ENCODE measurements around the gene LITAFD.
A peak's percentile ranks its signal among the peaks of the same experiment; 100 is the strongest.

The LITAFD gene

DNA sequence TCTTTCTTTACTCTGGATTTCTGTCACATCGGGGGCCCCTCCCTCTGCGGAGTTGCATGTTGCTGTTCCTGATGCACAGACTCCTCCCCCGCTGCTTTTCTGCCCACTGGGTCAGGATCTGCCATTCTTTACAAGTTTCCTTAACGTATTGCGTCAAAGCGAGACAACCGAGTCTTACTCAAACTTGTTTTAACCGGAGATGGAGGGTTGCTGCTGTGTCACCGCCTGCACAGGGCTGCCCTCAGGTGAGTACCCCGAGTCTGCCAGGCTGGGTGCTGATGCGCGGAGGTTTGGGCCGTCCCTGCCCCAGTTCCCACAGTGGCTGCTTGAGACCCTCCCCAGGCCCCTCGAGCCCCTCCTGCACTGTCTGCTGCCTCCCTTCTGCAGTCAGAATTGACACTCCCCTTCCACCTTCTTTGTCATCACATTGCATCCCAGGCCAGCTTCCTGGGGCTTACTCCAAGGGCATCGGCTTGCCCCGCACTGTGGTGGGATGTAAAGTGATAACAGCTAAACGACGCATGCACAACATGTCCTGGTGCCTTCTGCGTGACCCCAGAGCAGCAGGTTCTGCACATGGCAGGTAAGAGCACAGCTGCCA is 32.6 kb upstream of the LITAFD start:
- H3K4me3 ChIP-seq = no peak overlapping the region
- no peaks in the 10 kb centered on the region for H3K27me3 ChIP-seq
- H3K9me3 ChIP-seq = no peaks in the 10 kb centered on the region
- H3K36me3 ChIP-seq = peaks cover 18 to 67% (median 44%) of the 10 kb centered on the region in 3 donors
- peak in 1 of 2 donors; percentile 63 for DNase-seq
- peaks cover 0 to 8% (median 7%) of the 10 kb centered on the region in 4 donors for H3K4me1 ChIP-seq
- intact Hi-C loops (cut with DNase I; ENCODE audit: low total_unique reads) = no loop called here
- H3K27ac ChIP-seq = no peak overlapping the region
- TF ChIP-seq, protein P1, sequence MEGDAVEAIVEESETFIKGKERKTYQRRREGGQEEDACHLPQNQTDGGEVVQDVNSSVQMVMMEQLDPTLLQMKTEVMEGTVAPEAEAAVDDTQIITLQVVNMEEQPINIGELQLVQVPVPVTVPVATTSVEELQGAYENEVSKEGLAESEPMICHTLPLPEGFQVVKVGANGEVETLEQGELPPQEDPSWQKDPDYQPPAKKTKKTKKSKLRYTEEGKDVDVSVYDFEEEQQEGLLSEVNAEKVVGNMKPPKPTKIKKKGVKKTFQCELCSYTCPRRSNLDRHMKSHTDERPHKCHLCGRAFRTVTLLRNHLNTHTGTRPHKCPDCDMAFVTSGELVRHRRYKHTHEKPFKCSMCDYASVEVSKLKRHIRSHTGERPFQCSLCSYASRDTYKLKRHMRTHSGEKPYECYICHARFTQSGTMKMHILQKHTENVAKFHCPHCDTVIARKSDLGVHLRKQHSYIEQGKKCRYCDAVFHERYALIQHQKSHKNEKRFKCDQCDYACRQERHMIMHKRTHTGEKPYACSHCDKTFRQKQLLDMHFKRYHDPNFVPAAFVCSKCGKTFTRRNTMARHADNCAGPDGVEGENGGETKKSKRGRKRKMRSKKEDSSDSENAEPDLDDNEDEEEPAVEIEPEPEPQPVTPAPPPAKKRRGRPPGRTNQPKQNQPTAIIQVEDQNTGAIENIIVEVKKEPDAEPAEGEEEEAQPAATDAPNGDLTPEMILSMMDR (IDR thresholded peaks at IDR 0.05) = no peak

DNA sequence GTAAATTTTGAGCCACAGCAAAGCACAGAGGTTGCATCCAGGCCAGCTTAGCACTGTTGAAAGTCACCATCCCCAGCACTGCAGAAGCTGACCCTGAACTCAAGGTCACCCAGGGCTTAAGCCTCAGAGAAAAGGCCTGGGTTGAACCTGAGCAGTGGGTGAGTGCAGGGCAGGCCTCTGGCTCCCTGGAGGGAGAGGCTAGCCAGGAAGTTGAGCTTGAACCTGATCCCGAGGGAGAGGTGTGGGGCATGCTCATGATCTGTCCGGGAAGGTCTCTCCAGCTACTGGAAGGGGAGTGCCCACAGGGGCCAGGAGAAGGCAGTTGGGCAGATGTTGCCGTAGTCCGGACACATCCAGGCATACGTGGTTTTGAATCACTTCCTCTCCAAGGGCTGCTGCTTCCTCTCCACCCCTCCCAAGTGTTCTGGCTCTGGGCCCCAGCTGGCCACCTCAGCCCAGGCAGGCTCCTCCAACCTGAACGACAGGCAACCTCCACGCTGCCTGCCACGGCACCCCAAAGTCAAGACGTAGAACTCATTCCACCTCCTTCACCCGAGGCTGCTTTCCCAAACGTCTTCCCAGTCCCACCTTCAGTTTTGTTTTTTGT is 31.8 kb upstream of the LITAFD start:
- peak in 1 of 2 donors; percentile 73 for DNase-seq
- Histone ChIP-seq H3K4me3 (no peak overlapping the region), H3K27ac (peak overlapping the region in 1 of 2 donors; percentile 7), H3K4me1 (peaks cover 0 to 8% (median 7%) of the 10 kb centered on the region in 4 donors), H3K9me3 (no peaks in the 10 kb centered on the region), H3K27me3 (no peaks in the 10 kb centered on the region), H3K36me3 (peaks cover 27 to 76% (median 53%) of the 10 kb centered on the region in 3 donors)
- TF ChIP-seq, protein P1 (IDR thresholded peaks at IDR 0.05) = no peak
- intact Hi-C loops (cut with DNase I; ENCODE audit: low total_unique reads) = no loop called here

DNA sequence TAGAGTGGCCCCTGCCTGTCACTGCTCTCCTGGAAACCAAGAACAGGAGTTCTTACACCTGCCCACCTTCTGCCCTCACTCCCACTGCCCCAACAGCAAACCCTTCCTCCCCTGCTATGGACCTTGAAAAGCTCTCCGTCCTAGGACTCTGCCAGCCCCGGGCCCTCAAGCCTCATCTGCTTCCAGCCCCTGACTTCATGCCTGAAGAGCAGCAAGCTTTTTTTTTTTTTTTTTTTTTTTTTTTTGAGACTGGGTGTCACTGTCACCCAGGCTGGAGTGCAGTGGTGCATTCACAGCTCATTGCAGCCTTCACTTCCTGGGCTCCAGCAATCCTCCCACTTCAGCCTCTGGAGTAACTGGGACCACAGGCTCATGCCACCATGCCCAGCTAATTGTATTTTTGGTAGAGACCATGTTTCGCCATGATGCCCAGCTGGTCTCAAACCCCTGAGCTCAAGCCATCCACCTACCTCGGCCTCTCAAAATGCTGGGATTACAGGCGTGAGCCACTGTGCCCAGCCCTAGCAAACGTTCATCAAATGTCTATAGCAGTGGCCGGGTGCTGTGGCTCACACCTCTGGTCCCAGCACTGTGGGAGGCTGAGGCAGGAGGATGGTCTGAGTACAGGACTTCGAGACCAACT is 30.3 kb upstream of the LITAFD start:
- peaks cover 0 to 8% (median 7%) of the 10 kb centered on the region in 4 donors for H3K4me1 ChIP-seq
- TF ChIP-seq, protein P1 (IDR thresholded peaks at IDR 0.05) = no peak
- DNase-seq = peak in 1 of 2 donors; percentile 47
- no peaks in the 10 kb centered on the region for H3K9me3 ChIP-seq
- no peaks in the 10 kb centered on the region for H3K27me3 ChIP-seq
- no peak overlapping the region for H3K4me3 ChIP-seq
- peaks cover 33 to 91% (median 68%) of the 10 kb centered on the region in 3 donors for H3K36me3 ChIP-seq
- no peak overlapping the region for H3K27ac ChIP-seq
- intact Hi-C loops (cut with DNase I; ENCODE audit: low total_unique reads) = no loop called here

DNA sequence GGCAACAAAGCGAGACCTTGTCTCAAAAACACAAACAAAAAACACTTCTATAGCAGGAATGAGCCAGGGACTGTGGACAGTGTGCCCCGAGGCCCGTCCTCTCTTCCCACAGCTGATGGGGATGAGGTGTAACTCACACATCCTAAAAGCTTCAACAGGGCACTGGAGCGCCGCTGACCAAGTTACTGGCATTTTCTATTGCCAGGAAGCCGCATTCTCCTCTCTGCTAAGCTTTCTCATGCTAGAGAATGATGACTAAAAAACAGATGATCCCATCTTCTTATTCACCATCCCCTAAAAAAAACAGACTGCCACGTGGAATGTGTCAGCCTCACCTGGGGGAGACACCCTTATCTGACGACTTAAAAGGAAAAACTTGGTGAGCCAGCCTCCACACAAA is 29.6 kb upstream of the LITAFD start:
- H3K4me3 ChIP-seq = no peak overlapping the region
- peaks cover 0 to 8% (median 7%) of the 10 kb centered on the region in 4 donors for H3K4me1 ChIP-seq
- no peaks in the 10 kb centered on the region for H3K9me3 ChIP-seq
- TF ChIP-seq, protein P1 (IDR thresholded peaks at IDR 0.05) = no peak
- no peaks in the 10 kb centered on the region for H3K27me3 ChIP-seq
- DNase-seq = no peak
- H3K36me3 ChIP-seq = peaks cover 35 to 92% (median 70%) of the 10 kb centered on the region in 3 donors
- H3K27ac ChIP-seq = no peak overlapping the region
- intact Hi-C loops (cut with DNase I; ENCODE audit: low total_unique reads) = no loop called here

DNA sequence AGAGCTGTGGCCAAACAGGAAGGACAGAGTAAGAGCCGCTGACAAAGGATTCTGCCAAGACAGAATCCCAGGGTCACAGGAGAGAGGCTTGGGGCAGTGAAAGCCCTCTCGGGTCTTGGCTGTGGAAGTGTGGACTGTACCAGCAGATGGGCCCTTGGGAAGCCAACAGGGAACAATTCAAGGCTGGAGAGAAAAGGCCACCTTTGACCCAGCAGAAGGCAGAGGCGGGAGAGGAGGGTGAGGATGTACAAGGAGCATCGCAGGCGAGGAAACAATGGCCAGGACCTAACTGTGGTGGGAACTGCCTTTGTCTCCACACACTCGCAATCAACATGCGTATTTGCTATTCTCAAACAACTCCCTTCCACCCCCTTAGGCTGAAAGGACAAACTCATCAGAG is 29.0 kb upstream of the LITAFD start:
- H3K27me3 ChIP-seq = no peaks in the 10 kb centered on the region
- no peak overlapping the region for H3K4me3 ChIP-seq
- TF ChIP-seq, protein P1 (IDR thresholded peaks at IDR 0.05) = no peak
- H3K27ac ChIP-seq = no peak overlapping the region
- peaks cover 0 to 8% (median 7%) of the 10 kb centered on the region in 4 donors for H3K4me1 ChIP-seq
- H3K36me3 ChIP-seq = peaks cover 31 to 91% (median 72%) of the 10 kb centered on the region in 3 donors
- no peaks in the 10 kb centered on the region for H3K9me3 ChIP-seq
- intact Hi-C loops (cut with DNase I; ENCODE audit: low total_unique reads) = no loop called here
- DNase-seq = no peak

All from tibial artery (tissue), 4 donors.